HG02759 (cell line): ENCODE data around the gene SLC16A2.

Experiments used
- ATAC-seq: cut with Tn5 transposase; IDR thresholded peaks from one replicate; pipeline ENCODE4 v1.9.1; 2021; ENCODE audit warnings: mild to moderate bottlenecking, moderate library complexity; ENCODE audit not compliant: unreplicated experiment

The SLC16A2 gene

GRCh38 chrX:74535408-74536151 lies 114.3 kb downstream of the SLC16A2 start:
- peak; percentile 41 for ATAC-seq

- peak; percentile 64 for ATAC-seq
These were observed 115.0 kb downstream of the SLC16A2 start for GRCh38 chrX:74536152-74536831.

GRCh38 chrX:74536832-74537371 lies 115.6 kb downstream of the SLC16A2 start:
- ATAC-seq: peak; percentile 18

GRCh38 chrX:74540635-74541249 lies 119.4 kb downstream of the SLC16A2 start:
- no peak for ATAC-seq

- no peak for ATAC-seq
These were observed 124.7 kb downstream of the SLC16A2 start for GRCh38 chrX:74545880-74546523.

GRCh38 chrX:74546984-74547383 lies 125.7 kb downstream of the SLC16A2 start:
- no peak for ATAC-seq

- peak; percentile 88 for ATAC-seq
These were observed 129.1 kb downstream of the SLC16A2 start for GRCh38 chrX:74550295-74550802.

GRCh38 chrX:74551934-74552333 lies 130.6 kb downstream of the SLC16A2 start:
- no peak for ATAC-seq

GRCh38 chrX:74557378-74557777 lies 136.1 kb downstream of the SLC16A2 start:
- no peak for ATAC-seq

- peak; percentile 47 for ATAC-seq
These were observed 156.8 kb downstream of the SLC16A2 start for GRCh38 chrX:74578137-74578536.

GRCh38 chrX:74579597-74580198 lies 158.4 kb downstream of the SLC16A2 start:
- no peak for ATAC-seq
